Progenitor cell of endocrine pancreas (in vitro differentiated cells): ENCODE results near the gene KRTAP10-1. TPM values are rescaled to one million over a fixed set of nuclear protein-coding genes. Genes with fewer than 3 reads are reported as not detected.

ENCODE experiments used
- DNase-seq: peaks from one replicate; pipeline ENCODE4 v3.0.0; 2021; ENCODE audit warnings: low spot score; ENCODE audit not compliant: unreplicated experiment
- H3K27ac Mint-ChIP-seq: 2 replicates; pipeline ENCODE4 v1.8.0; 2021; ENCODE audit warnings: mild to moderate bottlenecking, moderate library complexity, mixed read lengths
- H3K27me3 Mint-ChIP-seq: 2 replicates; pipeline ENCODE4 v1.8.0; 2021; ENCODE audit warnings: mixed read lengths
- H3K36me3 Mint-ChIP-seq: 2 replicates; pipeline ENCODE4 v1.8.0; 2022; ENCODE audit warnings: mixed read lengths; ENCODE audit not compliant: insufficient read depth
- H3K4me1 Mint-ChIP-seq: 2 replicates; pipeline ENCODE4 v1.8.0; 2021; ENCODE audit warnings: low read depth, mixed read lengths
- H3K4me3 Mint-ChIP-seq: 2 replicates; pipeline ENCODE4 v1.8.0; 2021; ENCODE audit warnings: low read depth, mild to moderate bottlenecking, moderate library complexity, mixed read lengths
- H3K9me3 Mint-ChIP-seq: 2 replicates; pipeline ENCODE4 v1.8.0; 2021; ENCODE audit warnings: low read depth, mixed read lengths
- CTCF ChIP-seq: fragments of 200-600 bp; sonication (generic); IDR thresholded peaks from one replicate; pipeline ENCODE4 v1.5.0; 2021; ENCODE audit warnings: antibody characterized with exemption, mild to moderate bottlenecking; ENCODE audit not compliant: unreplicated experiment
- total RNA-seq: library from RNA; stranded (reverse); gene quantifications from 2 replicates; pipeline ENCODE4 v1.2.1, GENCODE V29; 2021

The KRTAP10-1 gene
- total RNA-seq, 1 donor from 2014 or later = not detected

- Mint-ChIP-seq H3K9me3 (peaks cover 10% of the 10 kb centered on the region), H3K27me3 (no peaks in the 10 kb centered on the region)
- no peak for TF ChIP-seq CTCF
These were observed 28.9 kb upstream of the KRTAP10-1 start for GRCh38 chr21:44568667-44569556.

GRCh38 chr21:44568261-44568660 is 28.3 kb upstream of the KRTAP10-1 start:
- Mint-ChIP-seq H3K4me1 (no peaks in the 10 kb centered on the region), H3K27ac (no peak overlapping the region), H3K9me3 (peaks cover 10% of the 10 kb centered on the region), H3K4me3 (no peak overlapping the region), H3K27me3 (no peaks in the 10 kb centered on the region), H3K36me3 (no peaks in the 10 kb centered on the region)
- no peak for TF ChIP-seq CTCF
- DNase-seq = no peak

More at GRCh38 chr21:44568667-44569556, 28.9 kb upstream of the KRTAP10-1 start:
- no peak overlapping the region for H3K27ac Mint-ChIP-seq
- no peak overlapping the region for H3K4me3 Mint-ChIP-seq
- DNase-seq = no peak
- no peaks in the 10 kb centered on the region for H3K4me1 Mint-ChIP-seq
- H3K36me3 Mint-ChIP-seq = no peaks in the 10 kb centered on the region

- H3K4me3 Mint-ChIP-seq = no peak overlapping the region
- H3K27me3 Mint-ChIP-seq = no peaks in the 10 kb centered on the region
- H3K27ac Mint-ChIP-seq = no peak overlapping the region
- peaks cover 10% of the 10 kb centered on the region for H3K9me3 Mint-ChIP-seq
- H3K36me3 Mint-ChIP-seq = no peaks in the 10 kb centered on the region
- TF ChIP-seq CTCF = no peak
- no peaks in the 10 kb centered on the region for H3K4me1 Mint-ChIP-seq
- no peak for DNase-seq
These were observed 27.6 kb upstream of the KRTAP10-1 start for GRCh38 chr21:44567481-44568171.

GRCh38 chr21:44566403-44566802 is 26.4 kb upstream of the KRTAP10-1 start:
- no peak for TF ChIP-seq CTCF
- Mint-ChIP-seq H3K4me1 (no peaks in the 10 kb centered on the region), H3K27ac (no peak overlapping the region), H3K36me3 (no peaks in the 10 kb centered on the region), H3K27me3 (no peaks in the 10 kb centered on the region), H3K4me3 (no peak overlapping the region), H3K9me3 (peaks cover 11% of the 10 kb centered on the region)
- no peak for DNase-seq

GRCh38 chr21:44564886-44565598 is 25.0 kb upstream of the KRTAP10-1 start:
- Mint-ChIP-seq H3K36me3 (no peaks in the 10 kb centered on the region), H3K27ac (no peak overlapping the region), H3K4me3 (no peak overlapping the region), H3K9me3 (peaks cover 10% of the 10 kb centered on the region), H3K4me1 (no peaks in the 10 kb centered on the region), H3K27me3 (no peaks in the 10 kb centered on the region)
- no peak for TF ChIP-seq CTCF
- DNase-seq = no peak
